WTC11 (cell line): Measurements from ENCODE around the gene TMEM271. TPM values are rescaled to one million over a fixed set of nuclear protein-coding genes. Genes with fewer than 3 reads are reported as not detected.

Source experiments
- ATAC-seq: fragments of 200-7000 bp; cut with Tn5 transposase; 2 replicates; pipeline ENCODE4 v1.10.0; 2021; ENCODE audit warnings: mild to moderate bottlenecking, moderate library complexity
- CTCF ChIA-PET: fragments of 300-600 bp; sonication (Branson Sonifier 250); formaldehyde crosslinking; loops from one replicate; lab custom pipeline; 2021; ENCODE audit warnings: antibody characterized with exemption; lab: Charles Lee
- POLR2A ChIA-PET: fragments of 350-600 bp; sonication (Branson Sonifier 250); formaldehyde crosslinking; loops from one replicate; lab custom pipeline; 2021; ENCODE audit warnings: antibody characterized with exemption; lab: Charles Lee
- DNase-seq: peaks from one replicate; pipeline ENCODE4 v3.0.0; 2021; ENCODE audit warnings: low spot score
- H3K27ac Mint-ChIP-seq: 2 replicates; pipeline ENCODE4 v1.8.0; 2021; ENCODE audit warnings: mixed read lengths
- H3K27me3 Mint-ChIP-seq: 2 replicates; pipeline ENCODE4 v1.8.0; 2021; ENCODE audit warnings: low read depth, mild to moderate bottlenecking, moderate library complexity, mixed read lengths
- H3K36me3 Mint-ChIP-seq: 2 replicates; pipeline ENCODE4 v1.8.0; 2021; ENCODE audit warnings: mixed read lengths
- H3K4me1 Mint-ChIP-seq: 2 replicates; pipeline ENCODE4 v1.8.0; 2022; ENCODE audit warnings: mixed read lengths
- H3K4me3 Mint-ChIP-seq: 2 replicates; pipeline ENCODE4 v1.8.0; 2021; ENCODE audit warnings: mild to moderate bottlenecking, moderate library complexity, mixed read lengths
- H3K9me3 Mint-ChIP-seq: 2 replicates; pipeline ENCODE4 v1.8.0; 2021; ENCODE audit warnings: mixed read lengths
- CTCF ChIP-seq: fragments of 200-600 bp; IDR thresholded peaks from 2 replicates; pipeline ENCODE4 v1.8.0; 2022; ENCODE audit warnings: antibody characterized with exemption
- ELF4 ChIP-seq: sonication (generic); formaldehyde crosslinking; IDR thresholded peaks from 2 replicates; pipeline ENCODE4 v1.8.1; 2022; ENCODE audit warnings: low read depth, mild to moderate bottlenecking, moderate library complexity, missing genetic modification reagents
- FOXK1 ChIP-seq: sonication (generic); formaldehyde crosslinking; IDR thresholded peaks from 2 replicates; pipeline ENCODE4 v1.8.0; 2022; ENCODE audit warnings: mild to moderate bottlenecking, moderate library complexity, missing genetic modification reagents
- GTF2I ChIP-seq: fragments of 250-450 bp; sonication (Bioruptor Pico); conservative IDR thresholded peaks from 2 replicates; pipeline ENCODE4 v1.4.0; 2021; ENCODE audit warnings: mild to moderate bottlenecking
- HMGA2 ChIP-seq: fragments of 250-450 bp; sonication (Bioruptor Pico); IDR thresholded peaks from 2 replicates; pipeline ENCODE4 v1.4.0; 2021; ENCODE audit warnings: mild to moderate bottlenecking, moderate library complexity
- KAT7 ChIP-seq: sonication (generic); formaldehyde crosslinking; IDR thresholded peaks from 2 replicates; pipeline ENCODE4 v1.8.1; 2023; ENCODE audit warnings: missing genetic modification reagents, mild to moderate bottlenecking, borderline replicate concordance
- SMAD4 ChIP-seq: sonication (generic); formaldehyde crosslinking; IDR thresholded peaks from 2 replicates; pipeline ENCODE4 v1.8.0; 2022; ENCODE audit warnings: mild to moderate bottlenecking, missing genetic modification reagents
- ZBTB21 ChIP-seq: sonication (generic); formaldehyde crosslinking; IDR thresholded peaks from 2 replicates; pipeline ENCODE4 v1.8.1; 2023; ENCODE audit warnings: mild to moderate bottlenecking, missing genetic modification reagents, borderline replicate concordance
- ZBTB43 ChIP-seq: sonication (generic); formaldehyde crosslinking; IDR thresholded peaks from 2 replicates; pipeline ENCODE4 v1.8.1; 2023; ENCODE audit warnings: mild to moderate bottlenecking, missing genetic modification reagents
- ZNF425 ChIP-seq: fragments of 250-450 bp; sonication (Bioruptor Pico); conservative IDR thresholded peaks from 2 replicates; pipeline ENCODE4 v1.9.0; 2021; ENCODE audit warnings: mild to moderate bottlenecking
- ZNF532 ChIP-seq: fragments of 250-450 bp; sonication (Bioruptor Pico); IDR thresholded peaks from 2 replicates; pipeline ENCODE4 v1.9.0; 2021; ENCODE audit warnings: mild to moderate bottlenecking, borderline replicate concordance
- total RNA-seq: library from RNA; stranded (reverse); gene quantifications from 3 replicates; pipeline ENCODE4 v1.2.3, GENCODE V29; 2021
- TF ChIP-seq, protein P1 (sequence below): sonication (generic); formaldehyde crosslinking; IDR thresholded peaks from 2 replicates; pipeline ENCODE4 v1.8.1; 2023; ENCODE audit warnings: mild to moderate bottlenecking, missing genetic modification reagents, borderline replicate concordance
- TF ChIP-seq, protein P2 (sequence below): fragments of 250-450 bp; sonication (Bioruptor Pico); IDR thresholded peaks from 2 replicates; pipeline ENCODE4 v1.9.0; 2021; ENCODE audit warnings: mild to moderate bottlenecking

Gene TMEM271
- total RNA-seq, 1 experiment from 2014 or later = 0.31 TPM

- TF ChIP-seq CTCF (no peak), KAT7 (no peak), ZBTB43 (CRISPR knock-in tag) (no peak), GTF2I (CRISPR knock-in tag) (no peak), HMGA2 (no peak), SMAD4 (CRISPR knock-in tag) (no peak)
- TF ChIP-seq, protein P1, sequence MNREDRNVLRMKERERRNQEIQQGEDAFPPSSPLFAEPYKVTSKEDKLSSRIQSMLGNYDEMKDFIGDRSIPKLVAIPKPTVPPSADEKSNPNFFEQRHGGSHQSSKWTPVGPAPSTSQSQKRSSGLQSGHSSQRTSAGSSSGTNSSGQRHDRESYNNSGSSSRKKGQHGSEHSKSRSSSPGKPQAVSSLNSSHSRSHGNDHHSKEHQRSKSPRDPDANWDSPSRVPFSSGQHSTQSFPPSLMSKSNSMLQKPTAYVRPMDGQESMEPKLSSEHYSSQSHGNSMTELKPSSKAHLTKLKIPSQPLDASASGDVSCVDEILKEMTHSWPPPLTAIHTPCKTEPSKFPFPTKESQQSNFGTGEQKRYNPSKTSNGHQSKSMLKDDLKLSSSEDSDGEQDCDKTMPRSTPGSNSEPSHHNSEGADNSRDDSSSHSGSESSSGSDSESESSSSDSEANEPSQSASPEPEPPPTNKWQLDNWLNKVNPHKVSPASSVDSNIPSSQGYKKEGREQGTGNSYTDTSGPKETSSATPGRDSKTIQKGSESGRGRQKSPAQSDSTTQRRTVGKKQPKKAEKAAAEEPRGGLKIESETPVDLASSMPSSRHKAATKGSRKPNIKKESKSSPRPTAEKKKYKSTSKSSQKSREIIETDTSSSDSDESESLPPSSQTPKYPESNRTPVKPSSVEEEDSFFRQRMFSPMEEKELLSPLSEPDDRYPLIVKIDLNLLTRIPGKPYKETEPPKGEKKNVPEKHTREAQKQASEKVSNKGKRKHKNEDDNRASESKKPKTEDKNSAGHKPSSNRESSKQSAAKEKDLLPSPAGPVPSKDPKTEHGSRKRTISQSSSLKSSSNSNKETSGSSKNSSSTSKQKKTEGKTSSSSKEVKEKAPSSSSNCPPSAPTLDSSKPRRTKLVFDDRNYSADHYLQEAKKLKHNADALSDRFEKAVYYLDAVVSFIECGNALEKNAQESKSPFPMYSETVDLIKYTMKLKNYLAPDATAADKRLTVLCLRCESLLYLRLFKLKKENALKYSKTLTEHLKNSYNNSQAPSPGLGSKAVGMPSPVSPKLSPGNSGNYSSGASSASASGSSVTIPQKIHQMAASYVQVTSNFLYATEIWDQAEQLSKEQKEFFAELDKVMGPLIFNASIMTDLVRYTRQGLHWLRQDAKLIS (CRISPR knock-in tag) = no peak
These were observed 39.6 kb downstream of the TMEM271 start (continued) for GRCh38 chr4:536351-536972.

DNA sequence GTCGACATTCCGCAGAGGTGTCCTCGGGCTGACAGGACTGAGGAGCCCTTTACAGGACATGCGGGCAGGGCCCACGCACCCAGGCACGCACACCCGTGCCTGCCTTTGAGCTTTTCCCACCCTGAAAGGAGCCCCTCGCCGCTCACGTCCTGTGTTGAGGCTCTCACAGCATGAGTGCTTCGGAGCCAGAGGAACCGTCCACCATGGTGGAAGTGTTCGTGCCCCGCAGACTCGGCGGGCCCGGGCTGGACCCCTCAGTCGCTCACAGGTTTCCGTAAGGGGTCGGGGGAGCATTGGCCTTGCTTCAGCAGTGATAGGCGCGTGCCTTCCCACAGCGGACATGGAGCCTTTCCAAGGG is 40.2 kb downstream of the TMEM271 start:
- H3K27ac Mint-ChIP-seq = no peak overlapping the region
- DNase-seq (no peak), ATAC-seq (no peak)
- no peak overlapping the region for H3K4me3 Mint-ChIP-seq
- no peaks in the 10 kb centered on the region for H3K4me1 Mint-ChIP-seq
- CTCF ChIA-PET = no interaction called here
- peaks cover 21% of the 10 kb centered on the region for H3K36me3 Mint-ChIP-seq
- TF ChIP-seq FOXK1 (no peak), ZNF532 (CRISPR knock-in tag) (no peak), ELF4 (no peak), GTF2I (CRISPR knock-in tag) (no peak), ZBTB21 (CRISPR knock-in tag) (no peak), ZNF425 (CRISPR knock-in tag) (no peak)
- TF ChIP-seq, protein P2, sequence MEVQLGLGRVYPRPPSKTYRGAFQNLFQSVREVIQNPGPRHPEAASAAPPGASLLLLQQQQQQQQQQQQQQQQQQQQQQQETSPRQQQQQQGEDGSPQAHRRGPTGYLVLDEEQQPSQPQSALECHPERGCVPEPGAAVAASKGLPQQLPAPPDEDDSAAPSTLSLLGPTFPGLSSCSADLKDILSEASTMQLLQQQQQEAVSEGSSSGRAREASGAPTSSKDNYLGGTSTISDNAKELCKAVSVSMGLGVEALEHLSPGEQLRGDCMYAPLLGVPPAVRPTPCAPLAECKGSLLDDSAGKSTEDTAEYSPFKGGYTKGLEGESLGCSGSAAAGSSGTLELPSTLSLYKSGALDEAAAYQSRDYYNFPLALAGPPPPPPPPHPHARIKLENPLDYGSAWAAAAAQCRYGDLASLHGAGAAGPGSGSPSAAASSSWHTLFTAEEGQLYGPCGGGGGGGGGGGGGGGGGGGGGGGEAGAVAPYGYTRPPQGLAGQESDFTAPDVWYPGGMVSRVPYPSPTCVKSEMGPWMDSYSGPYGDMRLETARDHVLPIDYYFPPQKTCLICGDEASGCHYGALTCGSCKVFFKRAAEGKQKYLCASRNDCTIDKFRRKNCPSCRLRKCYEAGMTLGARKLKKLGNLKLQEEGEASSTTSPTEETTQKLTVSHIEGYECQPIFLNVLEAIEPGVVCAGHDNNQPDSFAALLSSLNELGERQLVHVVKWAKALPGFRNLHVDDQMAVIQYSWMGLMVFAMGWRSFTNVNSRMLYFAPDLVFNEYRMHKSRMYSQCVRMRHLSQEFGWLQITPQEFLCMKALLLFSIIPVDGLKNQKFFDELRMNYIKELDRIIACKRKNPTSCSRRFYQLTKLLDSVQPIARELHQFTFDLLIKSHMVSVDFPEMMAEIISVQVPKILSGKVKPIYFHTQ (CRISPR knock-in tag) = no peak
- 0 out of 2 replicates have a peak, but pooled peaks cover 7% of the 10 kb centered on the region for H3K9me3 Mint-ChIP-seq
- POLR2A ChIA-PET = no interaction called here
- H3K27me3 Mint-ChIP-seq = no peaks in the 10 kb centered on the region
